BJ (cell line): ENCODE results near the gene TBCC. TPM values are rescaled to one million over a fixed set of nuclear protein-coding genes. Genes with fewer than 3 reads are reported as not detected.

Experiments used
- CTCF ChIA-PET: fragments of 350-600 bp; formaldehyde crosslinking; extraction: SDS; loops from one replicate; lab custom pipeline; 2021; ENCODE audit warnings: antibody characterized with exemption, inconsistent platforms; lab: Yijun Ruan, JAX
- POLR2A ChIA-PET: fragments of 300-600 bp; sonication (Branson Sonifier 250); formaldehyde crosslinking; extraction: SDS; loops from one replicate; lab custom pipeline; 2021; ENCODE audit warnings: antibody characterized with exemption; lab: Charles Lee
- DNase-seq: peaks from one replicate; pipeline ENCODE4 v3.0.0-alpha.2; 2011; ENCODE audit warnings: low read depth
- H3K27me3 ChIP-seq: 2 replicates; pipeline ENCODE4 v1.6.0; 2011; ENCODE audit warnings: low read length; ENCODE audit not compliant: control insufficient read depth, insufficient read depth
- H3K36me3 ChIP-seq: 2 replicates; pipeline ENCODE4 v1.5.1; 2011; ENCODE audit warnings: low read length; ENCODE audit not compliant: control insufficient read depth, insufficient read depth
- H3K4me3 ChIP-seq: 2 replicates; pipeline ENCODE4 v1.5.1; 2011; ENCODE audit warnings: low read depth, mild to moderate bottlenecking, control low read depth, low read length
- CTCF ChIP-seq: IDR thresholded peaks from 2 replicates; pipeline ENCODE4 v1.5.1; 2011; ENCODE audit warnings: low read depth, mild to moderate bottlenecking, control low read depth, inconsistent platforms, low read length, moderate library complexity; ENCODE audit not compliant: insufficient read depth
- polyA plus RNA-seq: library from polyadenylated mRNA; depleted of rRNA; stranded (reverse); fragments of >200 nt; gene quantifications from 2 replicates; pipeline ENCODE4 v1.2.3, GENCODE V29; 2011

The TBCC gene
- polyA plus RNA-seq, 1 experiment: 23.8 TPM

- ChIA-PET POLR2A (interaction anchor here (0.6 to 1.6 kb wide), 5 partner anchors 7 to 90 kb away, joined by 4 to 22 read pairs (median 8); partner anchors contain the start of gene TBCC), CTCF (interaction anchor here (0.6 to 1.0 kb wide), 2 partner anchors 94 to 391 kb away, joined by 3 read pairs; no protein-coding TSS in a partner anchor)
- Histone ChIP-seq H3K4me3 (peak overlapping the region; percentile 72), H3K36me3 (no peaks in the 10 kb centered on the region), H3K27me3 (no peaks in the 10 kb centered on the region)
- no peak for DNase-seq
- TF ChIP-seq CTCF: no peak
Observed at GRCh38 chr6:42783177-42783875, 37.4 kb upstream of the TBCC start.

GRCh38 chr6:42782689-42783176 is 36.8 kb upstream of the TBCC start:
- ChIA-PET POLR2A (interaction anchor here (0.6 to 1.6 kb wide), 6 partner anchors 8 to 90 kb away, joined by 3 to 22 read pairs (median 8); partner anchors contain the start of gene TBCC), CTCF (interaction anchor here (0.6 to 1.0 kb wide), 2 partner anchors 95 to 392 kb away, joined by 3 read pairs; no protein-coding TSS in a partner anchor)
- no peaks in the 10 kb centered on the region for H3K36me3 ChIP-seq
- no peak for TF ChIP-seq CTCF
- peak overlapping the region; percentile 72 for H3K4me3 ChIP-seq
- H3K27me3 ChIP-seq: no peaks in the 10 kb centered on the region
- peak; percentile 47 for DNase-seq

GRCh38 chr6:42781796-42782688 is 36.1 kb upstream of the TBCC start, which contains the start of gene BICRAL:
BICRAL (plus strand) TSS chr6:42782052; CDS start chr6:42822023, 39,971 bp downstream.
- Histone ChIP-seq H3K4me3 (peak within 1 kb of the TSS; percentile 72), H3K27me3 (no peaks in the 10 kb centered on the region), H3K36me3 (no peaks in the 10 kb centered on the region)
- ChIA-PET CTCF (interaction anchor here (1.0 kb wide), 1 partner anchor 95 kb away, joined by 3 read pairs; no protein-coding TSS in a partner anchor), POLR2A (interaction anchor here (0.5 to 1.6 kb wide), 12 partner anchors 9 to 443 kb away, joined by 3 to 22 read pairs (median 6); partner anchors contain the start of gene TBCC)
- TF ChIP-seq CTCF: no peak
- DNase-seq: no peak

- POLR2A ChIA-PET: interaction anchor here (0.6 to 1.6 kb wide), 5 partner anchors 9 to 82 kb away, joined by 3 to 22 read pairs (median 11); no protein-coding TSS in a partner anchor
- Histone ChIP-seq H3K4me3 (peak overlapping the region; percentile 72), H3K27me3 (no peaks in the 10 kb centered on the region), H3K36me3 (no peaks in the 10 kb centered on the region)
- no peak for TF ChIP-seq CTCF
- no peak for DNase-seq
- CTCF ChIA-PET: no interaction called here
Observed at GRCh38 chr6:42781546-42781795, 35.6 kb upstream of the TBCC start.
